H7 (cell line): ENCODE results near the gene RALB. TPM values are rescaled to one million over a fixed set of nuclear protein-coding genes. Genes with fewer than 3 reads are reported as not detected.

ENCODE experiments used
- total RNA-seq: library from RNA; depleted of rRNA; stranded (reverse); fragments of >200 nt; shearing (Covaris generic); gene quantifications from 2 replicates; pipeline ENCODE4 v1.2.3, GENCODE V29; 2014; rRNA removed

Gene RALB
- total RNA-seq, 1 experiment from 2014 or later: 13.5 TPM

Other genes starting within 250 kb of the RALB start
- 25.4 and 35.4 TPM in 2 replicates for gene EPB41L5, start 239.8 kb upstream of the RALB start, total RNA-seq
- gene TMEM185B, start 29.5 kb upstream of the RALB start, total RNA-seq: 6.7 and 9.9 TPM in 2 replicates
- 0.07 and 0.11 TPM in 2 replicates for gene INHBB, start 93.3 kb downstream of the RALB start, total RNA-seq